HUES64 (cell line): ENCODE data around the gene PLA2G7.

Source experiments
- H3K27ac ChIP-seq: 2 replicates; pipeline ENCODE4 v1.7.0; 2013; ENCODE audit warnings: low read depth, low read length, inconsistent platforms
- H3K27me3 ChIP-seq: 2 replicates; pipeline ENCODE4 v1.6.1; 2013; ENCODE audit warnings: mild to moderate bottlenecking, low read length; ENCODE audit not compliant: insufficient read depth
- H3K36me3 ChIP-seq: 2 replicates; pipeline ENCODE4 v1.6.1; 2013; ENCODE audit warnings: mild to moderate bottlenecking, low read length; ENCODE audit not compliant: insufficient read depth
- H3K4me1 ChIP-seq: 2 replicates; pipeline ENCODE4 v1.6.1; 2013; ENCODE audit warnings: mild to moderate bottlenecking, low read length, moderate library complexity; ENCODE audit not compliant: insufficient read depth
- H3K4me3 ChIP-seq: 2 replicates; pipeline ENCODE4 v1.5.1; 2013; ENCODE audit warnings: mild to moderate bottlenecking, low read length, moderate library complexity
- H3K9ac ChIP-seq: 2 replicates; pipeline ENCODE4 v1.6.1; 2013; ENCODE audit warnings: mild to moderate bottlenecking, low read depth, low read length
- H3K9me3 ChIP-seq: 2 replicates; pipeline ENCODE4 v1.6.1; 2013; ENCODE audit warnings: low read depth, low read length; ENCODE audit not compliant: insufficient read depth
- WGBS: fragments of 150-250, 120-280 bp; methylation state at CpG from one replicate; pipeline ENCODE4 v1.1.7; 2013; ENCODE audit warnings: missing lambda C conversion rate; 5-methylcytosine and 5-hydroxymethylcytosine counted together

Gene PLA2G7

DNA sequence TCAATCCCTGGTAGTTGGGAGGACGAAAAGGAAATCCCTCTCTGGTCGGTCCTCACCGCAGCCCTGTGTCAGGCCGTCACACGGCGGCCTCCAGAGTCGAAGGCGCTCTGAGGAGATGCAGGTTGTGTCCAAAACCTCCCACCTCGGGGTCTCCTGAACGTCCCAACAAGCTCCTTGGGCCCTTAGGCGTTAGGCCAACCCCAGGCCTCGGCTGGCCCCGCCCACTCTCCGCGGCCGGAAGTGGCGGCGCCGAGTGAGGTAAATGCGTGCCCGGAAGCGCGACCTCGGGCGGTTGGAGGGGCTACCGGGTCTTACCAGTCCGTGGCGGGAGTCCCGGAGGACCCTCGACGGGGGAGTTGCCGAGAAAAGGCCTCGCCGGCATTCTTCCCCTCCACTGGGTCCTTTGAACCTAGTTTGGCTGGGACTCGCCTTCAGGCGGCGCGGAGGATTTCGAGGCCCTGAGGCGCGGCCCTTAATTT, 47.5 kb downstream of the PLA2G7 start, which contains the start of gene TDRD6:
Gene TDRD6 (plus strand): TSS at position 267 of the 479 bp plus-strand sequence. CDS start 244 bp downstream, outside the sequence.
- Histone ChIP-seq H3K9me3 (no peaks in the 10 kb centered on the region), H3K27ac (no peak within 1 kb of the TSS), H3K36me3 (no peaks in the 10 kb centered on the region), H3K4me3 (no peak within 1 kb of the TSS), H3K4me1 (no peaks in the 10 kb centered on the region), H3K9ac (no peak within 1 kb of the TSS), H3K27me3 (no peaks in the 10 kb centered on the region)
- 95% methylated on average over 41 of the region's 41 CpGs for WGBS

DNA sequence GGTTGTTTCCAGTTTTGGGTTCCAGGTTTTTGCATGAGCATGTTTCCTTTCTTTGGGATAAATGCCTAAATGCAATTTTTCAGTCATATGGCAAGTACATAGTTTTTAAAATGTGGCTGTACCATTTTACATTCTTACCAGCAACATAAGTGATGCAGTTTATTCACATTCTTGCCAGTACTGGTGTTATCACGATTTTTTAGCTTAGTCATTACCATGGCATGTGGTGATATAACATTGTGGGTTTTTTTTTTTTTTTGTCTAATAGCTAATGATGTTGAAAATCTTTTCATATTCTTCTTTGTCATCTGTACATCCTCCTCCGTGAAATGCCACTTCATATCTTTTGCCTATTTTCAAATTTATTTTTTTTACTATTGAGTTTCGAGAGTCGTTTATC, 50.4 kb downstream of the PLA2G7 start:
- Histone ChIP-seq H3K36me3 (no peaks in the 10 kb centered on the region), H3K4me1 (no peaks in the 10 kb centered on the region), H3K9ac (no peak overlapping the region), H3K9me3 (no peaks in the 10 kb centered on the region), H3K27ac (no peak overlapping the region), H3K4me3 (no peak overlapping the region), H3K27me3 (no peaks in the 10 kb centered on the region)
- 94% methylated on average over 4 of the region's 4 CpGs for WGBS

DNA sequence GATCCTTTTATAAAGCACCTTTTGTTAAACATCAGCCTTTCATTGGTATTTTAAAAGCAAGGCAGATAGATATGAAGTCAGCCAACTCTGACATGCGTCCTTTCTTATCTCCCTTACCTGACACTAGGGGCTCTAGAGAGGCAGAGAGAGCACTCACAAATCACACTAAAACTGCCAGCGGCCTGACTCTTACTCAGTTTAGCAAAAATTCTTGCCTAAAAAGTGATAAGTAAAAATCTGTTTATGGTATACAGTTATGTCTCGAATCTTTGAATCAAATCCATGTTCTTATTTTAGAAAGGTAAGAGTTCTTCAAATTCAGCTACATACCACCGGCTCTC, 57.9 kb downstream of the PLA2G7 start:
- H3K4me1 ChIP-seq: peaks cover 5% of the 10 kb centered on the region; the same call in 1 of the 2 replicates
- no peaks in the 10 kb centered on the region for H3K36me3 ChIP-seq
- 52% methylated on average over 4 of the region's 4 CpGs for WGBS
- H3K9me3 ChIP-seq: no peaks in the 10 kb centered on the region
- no peaks in the 10 kb centered on the region for H3K27me3 ChIP-seq
- H3K9ac ChIP-seq: no peak overlapping the region
- no peak overlapping the region for H3K4me3 ChIP-seq
- no peak overlapping the region for H3K27ac ChIP-seq

DNA sequence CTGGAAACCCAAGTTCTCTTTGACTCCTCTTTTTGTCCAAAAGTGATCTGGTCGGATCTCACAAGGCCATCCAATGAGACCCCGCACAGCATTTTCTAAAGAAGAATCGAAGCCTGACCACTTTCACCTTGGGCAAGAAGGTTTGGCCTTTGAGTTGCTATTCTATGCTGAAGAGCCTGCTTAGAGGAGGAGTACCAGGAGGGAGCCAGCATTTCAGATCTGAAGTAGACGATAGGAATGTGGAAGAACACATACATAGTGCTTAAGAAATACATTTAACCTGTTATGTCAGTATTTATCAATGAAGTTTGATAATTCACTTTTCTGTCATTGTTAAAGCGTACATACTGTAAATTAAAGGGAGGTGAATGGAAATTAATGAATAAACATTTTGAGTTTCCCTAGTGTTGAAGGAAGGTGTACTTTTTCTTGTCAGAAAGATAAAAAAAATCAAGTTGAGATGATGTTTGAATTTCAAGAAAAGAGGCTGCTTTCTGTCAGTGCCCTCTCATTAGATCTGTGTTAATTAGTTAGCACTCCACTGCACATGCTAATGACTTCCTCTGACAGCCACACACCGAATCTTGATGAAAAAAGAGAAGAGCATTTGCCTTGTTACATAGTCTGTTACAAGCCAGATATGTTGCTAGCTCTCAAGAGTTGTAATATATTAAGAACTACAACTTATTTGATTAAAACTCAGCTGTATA, 58.4 kb downstream of the PLA2G7 start:
- Histone ChIP-seq H3K36me3 (no peaks in the 10 kb centered on the region), H3K27ac (no peak overlapping the region), H3K9ac (no peak overlapping the region), H3K9me3 (no peaks in the 10 kb centered on the region), H3K4me1 (peaks cover 5% of the 10 kb centered on the region; the same call in 1 of the 2 replicates), H3K27me3 (no peaks in the 10 kb centered on the region), H3K4me3 (no peak overlapping the region)
- WGBS: 89% methylated on average over 6 of the region's 6 CpGs

DNA sequence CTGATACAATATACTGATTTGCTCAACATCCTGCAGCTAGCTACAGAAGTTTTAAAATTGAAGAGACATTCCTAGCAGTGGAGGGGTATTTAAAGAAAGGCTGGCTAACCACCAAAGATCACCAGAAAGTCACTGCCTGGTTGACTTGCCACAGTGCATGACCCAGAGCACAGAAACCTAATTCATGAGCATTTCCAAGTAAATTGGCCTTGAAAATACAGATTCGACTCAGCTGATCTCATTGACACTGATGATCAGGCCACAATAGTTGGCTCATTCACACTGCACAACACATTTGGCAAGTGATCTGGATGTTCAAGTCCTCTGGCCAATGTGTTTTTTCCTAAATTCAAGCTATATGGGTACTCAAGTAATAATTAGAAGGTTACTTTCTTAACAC, 60.8 kb downstream of the PLA2G7 start:
- Histone ChIP-seq H3K4me3 (no peak overlapping the region), H3K27ac (no peak overlapping the region), H3K4me1 (peaks cover 5% of the 10 kb centered on the region; the same call in 1 of the 2 replicates), H3K27me3 (no peaks in the 10 kb centered on the region), H3K9ac (no peak overlapping the region), H3K36me3 (no peaks in the 10 kb centered on the region), H3K9me3 (no peaks in the 10 kb centered on the region)
- WGBS: 96% methylated on average over 1 of the region's 1 CpG

DNA sequence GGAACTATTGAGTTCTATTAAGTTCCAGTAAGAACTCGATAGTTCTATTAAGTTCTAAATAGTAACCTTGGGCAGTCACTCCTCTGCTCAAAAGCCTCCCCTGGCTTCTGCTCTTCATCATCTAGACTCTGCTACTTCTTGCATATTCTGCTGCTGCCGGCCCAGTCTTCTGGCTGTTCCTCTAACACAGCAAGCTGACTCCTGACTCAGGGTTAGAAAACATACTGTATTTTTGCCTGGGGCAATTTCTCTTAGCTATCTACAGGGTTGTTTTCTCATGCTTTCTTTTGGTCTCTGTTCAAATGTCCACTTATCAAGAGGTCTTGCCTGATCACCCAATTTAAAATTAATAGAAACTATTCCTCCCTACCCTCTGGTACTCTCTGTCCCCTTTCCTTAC, 67.8 kb downstream of the PLA2G7 start:
- 93% methylated on average over 2 of the region's 2 CpGs for WGBS
- H3K36me3 ChIP-seq: no peaks in the 10 kb centered on the region
- no peaks in the 10 kb centered on the region for H3K9me3 ChIP-seq
- H3K27ac ChIP-seq: no peak overlapping the region
- H3K27me3 ChIP-seq: no peaks in the 10 kb centered on the region
- H3K4me3 ChIP-seq: no peak overlapping the region
- H3K9ac ChIP-seq: no peak overlapping the region
- H3K4me1 ChIP-seq: no peaks in the 10 kb centered on the region

DNA sequence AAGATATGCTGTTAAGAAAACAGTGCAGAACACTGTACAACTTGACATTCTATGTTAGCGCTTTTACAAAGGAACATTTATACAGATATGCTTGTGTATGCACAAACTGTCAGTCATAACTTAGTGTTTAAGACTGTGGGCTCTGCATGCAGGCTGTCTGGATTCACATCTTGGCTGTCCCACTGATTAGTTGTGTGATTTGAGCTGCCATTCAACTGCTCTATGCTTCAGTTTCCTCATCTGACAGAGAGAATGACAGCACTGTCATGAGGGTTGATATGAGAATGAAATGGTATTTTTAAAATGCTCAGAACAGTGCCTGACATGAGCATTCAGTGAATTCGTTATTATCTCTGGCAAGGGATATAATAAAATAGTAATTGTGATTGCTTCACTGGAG, 73.7 kb downstream of the PLA2G7 start:
- 94% methylated on average over 2 of the region's 2 CpGs for WGBS
- H3K27me3 ChIP-seq: no peaks in the 10 kb centered on the region
- H3K36me3 ChIP-seq: no peaks in the 10 kb centered on the region

DNA sequence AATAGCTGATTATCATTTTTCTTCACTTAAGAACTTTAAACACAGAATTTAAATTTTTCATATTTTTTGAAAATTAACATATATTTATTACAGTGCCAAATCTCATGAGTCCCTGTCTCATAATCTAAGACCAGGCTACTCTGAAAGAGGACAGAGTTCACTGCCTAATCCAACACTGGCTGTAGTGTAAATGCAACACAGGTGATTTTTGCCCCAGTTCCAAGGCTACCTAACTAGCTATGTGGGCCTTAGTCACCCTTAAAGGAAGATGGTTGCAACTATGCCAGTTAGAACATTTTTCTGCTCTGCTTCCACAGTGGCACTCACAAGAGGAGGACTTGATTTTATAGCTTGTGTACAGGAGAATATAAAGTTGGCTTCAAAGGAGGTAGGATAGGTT, 77.5 kb downstream of the PLA2G7 start:
- no peak overlapping the region for H3K27ac ChIP-seq
- no peaks in the 10 kb centered on the region for H3K36me3 ChIP-seq
- no peaks in the 10 kb centered on the region for H3K4me1 ChIP-seq
- no peak overlapping the region for H3K4me3 ChIP-seq
- no peak overlapping the region for H3K9ac ChIP-seq
- peaks cover 25% of the 10 kb centered on the region for H3K27me3 ChIP-seq
- no peaks in the 10 kb centered on the region for H3K9me3 ChIP-seq

More for the DNA sequence above, 73.7 kb downstream of the PLA2G7 start:
- Histone ChIP-seq H3K27ac (no peak overlapping the region), H3K9ac (no peak overlapping the region), H3K9me3 (no peaks in the 10 kb centered on the region), H3K4me3 (no peak overlapping the region), H3K4me1 (no peaks in the 10 kb centered on the region)

DNA sequence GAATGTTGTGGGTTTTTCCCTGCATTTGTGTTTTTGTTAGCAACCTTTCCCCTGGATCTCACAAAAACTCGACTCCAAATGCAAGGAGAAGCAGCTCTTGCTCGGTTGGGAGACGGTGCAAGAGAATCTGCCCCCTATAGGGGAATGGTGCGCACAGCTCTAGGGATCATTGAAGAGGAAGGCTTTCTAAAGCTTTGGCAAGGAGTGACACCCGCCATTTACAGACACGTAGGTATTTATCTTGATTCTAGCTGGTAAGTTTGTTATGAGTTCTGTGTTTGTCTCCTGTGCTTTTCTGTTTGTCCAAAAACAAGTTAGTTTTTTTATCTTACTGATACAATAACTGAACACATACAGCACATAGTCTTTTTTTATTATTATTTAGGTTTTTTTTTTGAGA, 79.4 kb downstream of the PLA2G7 start:
- no peaks in the 10 kb centered on the region for H3K36me3 ChIP-seq
- H3K27ac ChIP-seq: no peak overlapping the region
- 23% methylated on average over 6 of the region's 6 CpGs for WGBS
- H3K27me3 ChIP-seq: peaks cover 30% of the 10 kb centered on the region
- no peaks in the 10 kb centered on the region for H3K9me3 ChIP-seq
- H3K4me3 ChIP-seq: no peak overlapping the region
- no peak overlapping the region for H3K9ac ChIP-seq
- peaks cover 5% of the 10 kb centered on the region; the same call in 1 of the 2 replicates for H3K4me1 ChIP-seq
